OCI-LY1 (cell line): Measurements from ENCODE around the gene KCNK7.

ENCODE experiments used
- H2AFZ ChIP-seq: fragments of 200-600 bp; sonication (generic), shearing (Covaris generic); 2 replicates; pipeline ENCODE4 v1.6.0; 2014; ENCODE audit warnings: antibody characterized with exemption, mild to moderate bottlenecking, low read length
- H3F3A ChIP-seq: fragments of 200-600 bp; sonication (generic), shearing (Covaris generic); 2 replicates; pipeline ENCODE4 v1.6.0; 2014; ENCODE audit warnings: mild to moderate bottlenecking, antibody characterized with exemption, low read length, moderate library complexity; ENCODE audit not compliant: insufficient read depth
- H3K27ac ChIP-seq: fragments of 200-600 bp; sonication (generic); 2 replicates; pipeline ENCODE4 v1.5.1; 2014; ENCODE audit warnings: low read length, mixed run types, mild to moderate bottlenecking, low read depth; ENCODE audit not compliant: poor library complexity, severe bottlenecking
- H3K27me3 ChIP-seq: fragments of 200-600 bp; sonication (generic); 2 replicates; pipeline ENCODE4 v1.6.0; 2014; ENCODE audit warnings: antibody characterized with exemption, mild to moderate bottlenecking, low read length, moderate library complexity; ENCODE audit not compliant: insufficient read depth
- H3K36me3 ChIP-seq: fragments of 200-600 bp; sonication (generic); 2 replicates; pipeline ENCODE4 v1.6.1; 2014; ENCODE audit warnings: mild to moderate bottlenecking, antibody characterized with exemption, low read length, moderate library complexity, mixed read lengths; ENCODE audit not compliant: insufficient read depth
- H3K4me1 ChIP-seq: fragments of 200-600 bp; sonication (generic); 2 replicates; pipeline ENCODE4 v1.5.1; 2014; ENCODE audit warnings: mild to moderate bottlenecking, low read length, moderate library complexity; ENCODE audit not compliant: insufficient read depth, severe bottlenecking
- H3K4me2 ChIP-seq: fragments of 200-600 bp; sonication (generic), shearing (Covaris generic); 2 replicates; pipeline ENCODE4 v1.6.1; 2014; ENCODE audit warnings: low read length
- H3K4me3 ChIP-seq: fragments of 200-600 bp; sonication (generic); 2 replicates; pipeline ENCODE4 v1.5.1; 2014; ENCODE audit warnings: low read length, low read depth, mild to moderate bottlenecking, mixed read lengths; ENCODE audit not compliant: poor library complexity, severe bottlenecking
- H3K79me2 ChIP-seq: fragments of 200-600 bp; shearing (Covaris generic); 2 replicates; pipeline ENCODE4 v1.6.1; 2016; ENCODE audit warnings: mixed run types, low read length, mixed read lengths; ENCODE audit not compliant: insufficient read depth
- H3K9ac ChIP-seq: fragments of 200-600 bp; sonication (generic), shearing (Covaris generic); 2 replicates; pipeline ENCODE4 v1.6.1; 2014; ENCODE audit warnings: mild to moderate bottlenecking, low read length, mixed read lengths
- H3K9me2 ChIP-seq: fragments of 200-600 bp; sonication (generic), shearing (Covaris generic); 2 replicates; pipeline ENCODE4 v1.6.1; 2014; ENCODE audit warnings: low read depth, mild to moderate bottlenecking, low read length, mixed read lengths
- H3K9me3 ChIP-seq: fragments of 200-600 bp; shearing (Covaris generic); 2 replicates; pipeline ENCODE4 v1.6.1; 2014; ENCODE audit warnings: low read length, mixed read lengths
- H4K20me1 ChIP-seq: fragments of 200-600 bp; sonication (generic), shearing (Covaris generic); 2 replicates; pipeline ENCODE4 v1.6.0; 2016; ENCODE audit warnings: mild to moderate bottlenecking, low read length; ENCODE audit not compliant: insufficient read depth
- EZH2 ChIP-seq: fragments of 200-600 bp; sonication (generic), shearing (Covaris generic); IDR thresholded peaks from 2 replicates; pipeline ENCODE4 v1.8.0; 2017; ENCODE audit warnings: borderline replicate concordance, mixed run types, mild to moderate bottlenecking, antibody characterized with exemption, low read length, moderate library complexity, mixed read lengths
- TF ChIP-seq, protein P1 (sequence below): fragments of 200-600 bp; sonication (generic), shearing (Covaris generic); IDR thresholded peaks from 2 replicates; pipeline ENCODE4 v1.5.1; 2017; ENCODE audit warnings: mild to moderate bottlenecking, antibody characterized with exemption, low read length, moderate library complexity, mixed read lengths

The KCNK7 gene

DNA sequence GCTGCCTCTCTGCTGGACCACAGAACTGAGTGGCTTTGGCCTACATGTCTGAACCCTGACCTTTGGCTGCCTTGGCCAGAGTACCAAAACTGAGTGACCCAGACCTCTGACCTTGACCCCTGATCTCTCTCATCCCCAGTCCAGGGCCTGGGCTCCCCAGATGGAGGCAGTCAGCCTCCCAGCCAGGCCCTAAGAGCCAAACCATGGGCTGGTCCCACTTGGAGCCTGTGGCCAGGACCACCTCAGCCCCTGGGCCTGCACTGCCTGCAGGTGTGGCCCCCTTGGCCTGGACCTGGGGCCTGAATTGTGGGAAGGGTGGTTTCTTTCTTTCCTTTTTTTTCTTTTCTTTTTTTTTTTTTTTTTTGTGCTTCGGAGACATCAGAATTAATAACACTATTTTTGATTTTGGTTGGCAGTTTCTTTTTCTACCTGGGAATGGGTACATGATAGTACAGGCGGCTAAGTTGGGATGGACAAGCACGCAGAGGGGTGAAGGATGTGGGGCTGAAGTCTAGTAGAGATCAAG, 41.5 kb upstream of the KCNK7 start:
- Histone ChIP-seq H3K36me3 (peaks cover 44% of the 10 kb centered on the region), H3K4me1 (peaks cover 37% of the 10 kb centered on the region), H3K27ac (peak overlapping the region; percentile 73), H3K4me3 (no peak overlapping the region), H2AFZ (no peak overlapping the region), H3K9me2 (no peaks in the 10 kb centered on the region), H3K27me3 (no peaks in the 10 kb centered on the region), H3F3A (no peaks in the 10 kb centered on the region), H3K4me2 (no peak overlapping the region), H4K20me1 (no peaks in the 10 kb centered on the region), H3K9me3 (no peaks in the 10 kb centered on the region), H3K79me2 (no peaks in the 10 kb centered on the region), H3K9ac (no peak overlapping the region; the same call in 1 of the 2 replicates)
- TF ChIP-seq, protein P1, sequence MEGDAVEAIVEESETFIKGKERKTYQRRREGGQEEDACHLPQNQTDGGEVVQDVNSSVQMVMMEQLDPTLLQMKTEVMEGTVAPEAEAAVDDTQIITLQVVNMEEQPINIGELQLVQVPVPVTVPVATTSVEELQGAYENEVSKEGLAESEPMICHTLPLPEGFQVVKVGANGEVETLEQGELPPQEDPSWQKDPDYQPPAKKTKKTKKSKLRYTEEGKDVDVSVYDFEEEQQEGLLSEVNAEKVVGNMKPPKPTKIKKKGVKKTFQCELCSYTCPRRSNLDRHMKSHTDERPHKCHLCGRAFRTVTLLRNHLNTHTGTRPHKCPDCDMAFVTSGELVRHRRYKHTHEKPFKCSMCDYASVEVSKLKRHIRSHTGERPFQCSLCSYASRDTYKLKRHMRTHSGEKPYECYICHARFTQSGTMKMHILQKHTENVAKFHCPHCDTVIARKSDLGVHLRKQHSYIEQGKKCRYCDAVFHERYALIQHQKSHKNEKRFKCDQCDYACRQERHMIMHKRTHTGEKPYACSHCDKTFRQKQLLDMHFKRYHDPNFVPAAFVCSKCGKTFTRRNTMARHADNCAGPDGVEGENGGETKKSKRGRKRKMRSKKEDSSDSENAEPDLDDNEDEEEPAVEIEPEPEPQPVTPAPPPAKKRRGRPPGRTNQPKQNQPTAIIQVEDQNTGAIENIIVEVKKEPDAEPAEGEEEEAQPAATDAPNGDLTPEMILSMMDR: no peak
- TF ChIP-seq EZH2: no peak

DNA sequence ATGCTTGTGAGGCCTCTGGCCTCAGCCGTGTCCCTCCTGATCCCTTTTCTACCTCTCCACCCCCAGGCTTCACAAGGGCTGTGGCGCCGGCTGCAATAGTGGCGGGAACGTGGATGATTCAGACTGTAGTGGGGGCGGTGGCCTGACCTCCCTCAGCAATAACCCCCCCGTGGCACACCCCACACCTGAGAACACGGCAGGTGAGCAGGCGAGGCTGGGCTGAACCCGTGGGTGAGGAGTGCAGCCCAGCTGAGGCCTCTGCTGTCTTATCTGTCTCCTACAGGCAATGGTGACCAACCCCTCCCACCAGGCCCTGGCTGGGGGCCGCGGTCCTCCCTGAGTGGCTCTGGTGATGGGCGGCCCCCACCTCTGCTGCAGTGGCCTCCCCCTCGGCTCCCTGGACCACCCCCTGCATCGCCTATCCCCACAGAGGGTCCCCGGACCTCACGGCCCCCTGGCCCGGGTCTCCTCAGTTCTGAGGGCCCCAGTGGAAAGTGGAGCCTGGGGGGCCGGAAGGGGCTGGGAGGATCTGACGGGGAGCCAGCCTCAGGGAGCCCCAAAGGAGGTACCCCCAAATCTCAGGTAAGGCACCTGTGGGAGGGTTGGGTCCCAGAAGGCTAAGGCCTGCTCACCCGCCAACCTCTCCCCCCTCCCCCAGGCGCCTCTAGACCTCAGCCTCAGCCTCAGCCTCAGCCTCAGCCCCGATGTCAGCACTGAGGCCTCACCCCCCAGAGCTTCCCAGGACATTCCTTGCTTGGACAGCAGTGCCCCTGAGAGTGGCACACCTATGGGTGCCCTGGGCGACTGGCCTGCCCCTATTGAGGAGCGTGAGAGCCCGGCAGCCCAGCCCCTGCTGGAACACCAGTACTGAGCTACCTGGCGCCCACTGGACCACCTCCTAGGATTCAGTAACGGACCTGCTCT, 40.8 kb upstream of the KCNK7 start:
- H3F3A ChIP-seq: no peaks in the 10 kb centered on the region
- no peak overlapping the region for H2AFZ ChIP-seq
- H3K27ac ChIP-seq: no peak overlapping the region
- peaks cover 33% of the 10 kb centered on the region for H3K4me1 ChIP-seq
- no peaks in the 10 kb centered on the region for H4K20me1 ChIP-seq
- no peak for TF ChIP-seq EZH2
- TF ChIP-seq, protein P1: no peak
- H3K79me2 ChIP-seq: no peaks in the 10 kb centered on the region
- H3K9me2 ChIP-seq: no peaks in the 10 kb centered on the region
- no peak overlapping the region for H3K4me2 ChIP-seq
- no peaks in the 10 kb centered on the region for H3K9me3 ChIP-seq
- no peak overlapping the region for H3K4me3 ChIP-seq
- no peak overlapping the region for H3K9ac ChIP-seq
- peaks cover 45% of the 10 kb centered on the region for H3K36me3 ChIP-seq
- H3K27me3 ChIP-seq: no peaks in the 10 kb centered on the region

DNA sequence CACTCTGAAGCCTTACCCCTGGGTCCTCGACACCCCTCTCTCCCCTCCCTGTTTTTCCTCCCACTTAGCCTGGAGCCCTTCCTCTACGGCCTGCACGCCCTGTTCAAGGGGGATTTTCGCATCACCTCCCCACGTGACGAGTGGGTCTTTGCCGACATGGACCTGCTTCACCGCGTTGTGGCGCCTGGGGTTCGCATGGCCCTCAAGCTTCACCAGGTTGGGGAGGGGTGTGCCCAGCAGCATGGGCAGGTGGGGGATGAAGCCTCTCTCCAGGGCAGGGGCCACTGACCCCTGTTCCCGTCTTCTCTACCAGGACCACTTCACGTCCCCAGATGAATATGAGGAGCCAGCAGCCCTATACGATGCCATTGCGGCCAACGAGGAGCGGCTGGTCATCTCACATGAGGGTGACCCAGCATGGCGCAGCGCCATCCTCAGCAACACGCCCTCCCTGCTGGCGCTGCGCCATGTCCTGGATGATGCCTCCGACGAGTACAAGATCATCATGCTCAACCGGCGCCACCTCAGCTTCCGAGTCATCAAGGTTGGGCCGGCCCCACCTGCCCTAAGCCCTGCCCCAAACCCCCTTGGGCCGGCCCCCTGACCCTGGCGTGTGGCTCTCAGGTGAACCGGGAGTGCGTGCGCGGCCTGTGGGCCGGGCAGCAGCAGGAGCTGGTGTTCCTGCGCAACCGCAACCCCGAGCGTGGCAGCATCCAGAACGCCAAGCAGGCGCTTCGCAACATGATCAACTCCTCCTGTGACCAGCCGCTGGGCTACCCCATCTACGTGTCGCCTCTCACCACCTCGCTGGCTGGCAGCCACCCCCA, 39.5 kb upstream of the KCNK7 start:
- H3K4me1 ChIP-seq: peaks cover 20% of the 10 kb centered on the region

More for the DNA sequence above, 39.5 kb upstream of the KCNK7 start:
- Histone ChIP-seq H3K9me3 (no peaks in the 10 kb centered on the region), H3K9ac (no peak overlapping the region), H3K27ac (no peak overlapping the region), H3K79me2 (no peaks in the 10 kb centered on the region), H4K20me1 (no peaks in the 10 kb centered on the region), H3K9me2 (no peaks in the 10 kb centered on the region), H3K4me2 (no peak overlapping the region), H2AFZ (no peak overlapping the region), H3K4me3 (no peak overlapping the region), H3F3A (no peaks in the 10 kb centered on the region), H3K27me3 (no peaks in the 10 kb centered on the region), H3K36me3 (peaks cover 54% of the 10 kb centered on the region)
- TF ChIP-seq, protein P1: no peak
- TF ChIP-seq EZH2: no peak
